Measurements from ENCODE around the gene SLC39A9. TPM values are rescaled to one million over a fixed set of nuclear protein-coding genes. Genes with fewer than 3 reads are reported as not detected.
"Not testable (repeated sequence)": the region's sequence is repeated elsewhere in the genome, so short reads cannot be mapped to it uniquely, and the experiment has no call there.

SLC39A9 gene
- polyA plus RNA-seq, 1 experiment, result 70.3 TPM

DNA sequence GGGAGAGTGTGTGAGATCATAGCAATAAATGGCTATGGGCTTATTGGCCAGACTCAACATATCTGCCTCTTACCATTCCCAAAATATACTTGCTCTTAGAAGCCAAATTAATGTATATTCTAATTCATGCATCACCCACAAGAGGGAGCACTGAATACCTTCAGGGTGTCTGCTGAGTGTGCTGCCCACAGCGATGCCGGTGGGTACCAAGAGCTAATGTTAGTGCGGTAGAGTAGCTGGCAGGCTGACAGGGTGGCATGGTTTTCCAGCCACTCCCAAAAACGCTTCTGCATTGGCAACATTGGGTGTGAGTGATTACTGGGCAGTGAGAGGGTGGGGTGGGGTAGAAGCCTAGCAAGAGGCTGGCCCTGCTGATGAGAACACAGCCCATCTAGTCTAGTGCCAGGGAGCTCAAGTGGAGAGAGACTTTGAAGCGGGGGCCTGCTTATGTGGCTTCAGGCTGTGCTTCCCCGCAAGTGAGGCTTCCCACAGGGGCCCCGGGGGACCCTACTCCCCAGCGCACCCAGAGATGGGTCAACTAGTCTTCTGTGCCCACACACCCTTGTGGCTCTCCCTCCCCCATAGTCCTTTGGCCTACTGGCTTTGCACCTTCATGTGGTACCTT lies 76.8 kb downstream of the SLC39A9 start:
- Histone ChIP-seq H3K4me3 (ENCODE audit: low read depth, low read length) (no peak overlapping the region), H3K36me3 (ENCODE audit: control insufficient read depth, insufficient read depth, low read length) (no peaks in the 10 kb centered on the region), H3K27me3 (ENCODE audit: control insufficient read depth, insufficient read depth, low read length) (no peaks in the 10 kb centered on the region; the same call in 1 of the 2 replicates)
- DNase-seq (ENCODE audit: low read depth), result no peak
- ChIA-PET POLR2A (no interaction called here), CTCF (interaction anchor here (0.9 to 1.7 kb wide), 5 partner anchors 8 to 19 kb away, joined by 3 to 5 read pairs (median 4); no protein-coding TSS in a partner anchor)
- TF ChIP-seq, protein P1, sequence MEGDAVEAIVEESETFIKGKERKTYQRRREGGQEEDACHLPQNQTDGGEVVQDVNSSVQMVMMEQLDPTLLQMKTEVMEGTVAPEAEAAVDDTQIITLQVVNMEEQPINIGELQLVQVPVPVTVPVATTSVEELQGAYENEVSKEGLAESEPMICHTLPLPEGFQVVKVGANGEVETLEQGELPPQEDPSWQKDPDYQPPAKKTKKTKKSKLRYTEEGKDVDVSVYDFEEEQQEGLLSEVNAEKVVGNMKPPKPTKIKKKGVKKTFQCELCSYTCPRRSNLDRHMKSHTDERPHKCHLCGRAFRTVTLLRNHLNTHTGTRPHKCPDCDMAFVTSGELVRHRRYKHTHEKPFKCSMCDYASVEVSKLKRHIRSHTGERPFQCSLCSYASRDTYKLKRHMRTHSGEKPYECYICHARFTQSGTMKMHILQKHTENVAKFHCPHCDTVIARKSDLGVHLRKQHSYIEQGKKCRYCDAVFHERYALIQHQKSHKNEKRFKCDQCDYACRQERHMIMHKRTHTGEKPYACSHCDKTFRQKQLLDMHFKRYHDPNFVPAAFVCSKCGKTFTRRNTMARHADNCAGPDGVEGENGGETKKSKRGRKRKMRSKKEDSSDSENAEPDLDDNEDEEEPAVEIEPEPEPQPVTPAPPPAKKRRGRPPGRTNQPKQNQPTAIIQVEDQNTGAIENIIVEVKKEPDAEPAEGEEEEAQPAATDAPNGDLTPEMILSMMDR (IDR thresholded peaks at IDR 0.05; ENCODE audit: insufficient read depth, low read depth, low read length), result peak; percentile 26; the same call in 1 of the 2 replicates

DNA sequence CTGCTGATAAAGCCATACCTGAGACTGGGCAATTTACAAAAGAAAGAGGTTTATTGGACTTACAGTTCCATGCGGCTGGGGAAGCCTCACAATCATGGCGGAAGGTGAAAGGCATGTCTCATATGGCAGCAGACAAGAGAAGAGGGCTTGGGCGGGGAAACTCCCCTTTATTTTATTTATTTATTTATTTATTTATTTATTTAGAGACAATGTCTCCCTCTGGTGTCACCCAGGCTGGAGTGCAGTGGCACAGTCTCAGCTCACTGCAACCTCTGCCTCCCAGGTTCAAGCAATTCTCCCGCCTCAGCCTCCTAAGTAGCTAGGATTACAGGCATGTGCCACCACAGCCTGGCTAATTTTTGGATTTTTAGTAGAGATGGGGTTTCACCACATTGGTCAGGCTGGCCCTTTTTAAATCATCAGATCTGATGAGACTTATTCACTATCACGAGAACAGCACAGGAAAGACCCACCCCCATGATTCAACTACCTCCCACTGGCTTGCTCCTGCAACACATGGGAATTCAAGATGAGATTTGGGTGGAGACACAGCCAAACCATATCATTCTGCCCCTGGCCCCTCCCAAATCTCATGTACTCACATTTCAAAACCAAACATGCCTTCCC lies 78.4 kb downstream of the SLC39A9 start:
- POLR2A ChIA-PET; H3K36me3 ChIP-seq (ENCODE audit: control insufficient read depth, insufficient read depth, low read length); H3K4me3 ChIP-seq (ENCODE audit: low read depth, low read length); H3K27me3 ChIP-seq (ENCODE audit: control insufficient read depth, insufficient read depth, low read length); DNase-seq (ENCODE audit: low read depth): not testable (repeated sequence)
- CTCF ChIA-PET, result interaction anchor here (1.5 kb wide), 2 partner anchors 17 to 234 kb away, joined by 4 to 5 read pairs; no protein-coding TSS in a partner anchor

DNA sequence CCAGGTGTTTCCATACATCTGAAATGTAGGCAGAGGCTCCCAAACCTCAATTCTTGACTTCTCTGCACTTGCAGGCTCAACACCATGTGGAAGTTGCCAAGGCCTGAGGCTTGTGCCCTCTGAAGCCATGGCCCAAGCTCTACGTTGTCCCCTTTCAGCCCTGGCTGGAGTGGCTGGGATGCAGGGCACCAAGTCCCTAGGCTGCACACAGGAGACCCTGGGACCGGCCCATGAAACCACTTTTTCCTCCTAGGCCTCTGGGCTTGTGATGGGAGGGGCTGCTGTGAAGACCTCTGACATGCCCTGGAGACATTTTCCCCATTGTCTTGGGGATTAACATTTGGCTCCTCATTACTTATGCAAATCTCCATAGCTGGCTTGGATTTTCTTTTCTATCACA lies 79.6 kb downstream of the SLC39A9 start:
- POLR2A ChIA-PET; DNase-seq (ENCODE audit: low read depth): not testable (repeated sequence)
- CTCF ChIA-PET, result interaction anchor here (1.5 kb wide), 1 partner anchor 235 kb away, joined by 4 read pairs; no protein-coding TSS in a partner anchor

DNA sequence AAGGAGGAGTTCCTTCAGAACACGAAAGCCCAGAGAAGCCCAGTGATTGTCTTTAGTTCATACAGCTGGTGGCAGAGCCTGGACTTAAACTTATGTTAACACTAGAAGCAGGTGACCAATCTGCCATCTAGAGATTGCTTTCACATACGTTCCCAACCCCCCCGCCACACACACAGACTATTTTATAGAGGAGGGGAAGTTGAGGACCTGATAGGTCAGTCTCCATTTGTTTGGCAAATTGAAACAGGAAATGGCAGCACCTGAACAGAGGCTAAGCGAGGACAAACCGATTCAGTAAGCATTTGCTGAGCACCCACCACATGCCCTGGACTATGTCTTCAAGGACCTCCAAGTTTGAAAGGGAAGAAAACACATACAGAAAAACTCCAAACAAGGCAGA lies 81.2 kb downstream of the SLC39A9 start:
- no peak for DNase-seq (ENCODE audit: low read depth)
- TF ChIP-seq, protein P1 (IDR thresholded peaks at IDR 0.05; ENCODE audit: insufficient read depth, low read depth, low read length), result no peak
- no peaks in the 10 kb centered on the region for H3K36me3 ChIP-seq (ENCODE audit: control insufficient read depth, insufficient read depth, low read length)
- ChIA-PET CTCF (interaction anchor here (1.0 to 1.2 kb wide), 2 partner anchors 19 to 21 kb away, joined by 3 to 5 read pairs; no protein-coding TSS in a partner anchor), POLR2A (no interaction called here)
- H3K4me3 ChIP-seq (ENCODE audit: low read depth, low read length), result no peak overlapping the region
- H3K27me3 ChIP-seq (ENCODE audit: control insufficient read depth, insufficient read depth, low read length), result peaks cover 19% of the 10 kb centered on the region

More for the DNA sequence above, 79.6 kb downstream of the SLC39A9 start:
- H3K36me3 ChIP-seq (ENCODE audit: control insufficient read depth, insufficient read depth, low read length); H3K27me3 ChIP-seq (ENCODE audit: control insufficient read depth, insufficient read depth, low read length); H3K4me3 ChIP-seq (ENCODE audit: low read depth, low read length): not testable (repeated sequence)

DNA sequence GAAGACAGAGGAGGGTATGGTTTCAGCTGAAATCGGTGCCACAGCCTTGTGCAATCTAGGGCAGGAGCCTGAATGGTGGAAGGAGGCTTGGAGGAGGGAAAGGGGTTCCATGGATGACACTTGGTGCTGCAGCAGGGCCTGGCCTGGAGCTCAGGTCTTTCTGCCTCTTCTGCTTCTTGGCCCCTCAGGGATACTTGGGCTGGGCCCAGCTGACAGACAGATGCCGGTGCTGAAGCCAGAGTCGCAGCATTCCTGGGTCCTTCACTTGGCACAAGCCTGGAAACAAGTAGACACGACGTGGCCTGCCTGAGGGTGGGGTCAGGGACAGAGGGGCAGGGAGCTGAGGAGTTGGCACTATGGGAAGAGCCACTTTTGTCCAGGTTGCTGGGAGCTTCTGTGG lies 81.6 kb downstream of the SLC39A9 start:
- TF ChIP-seq, protein P1 (IDR thresholded peaks at IDR 0.05; ENCODE audit: insufficient read depth, low read depth, low read length), result no peak
- ChIA-PET CTCF (interaction anchor here (1.0 to 1.2 kb wide), 2 partner anchors 20 to 21 kb away, joined by 3 to 5 read pairs; no protein-coding TSS in a partner anchor), POLR2A (no interaction called here)
- peaks cover 23% of the 10 kb centered on the region for H3K27me3 ChIP-seq (ENCODE audit: control insufficient read depth, insufficient read depth, low read length)
- no peak overlapping the region for H3K4me3 ChIP-seq (ENCODE audit: low read depth, low read length)
- DNase-seq (ENCODE audit: low read depth), result no peak
- H3K36me3 ChIP-seq (ENCODE audit: control insufficient read depth, insufficient read depth, low read length), result no peaks in the 10 kb centered on the region

DNA sequence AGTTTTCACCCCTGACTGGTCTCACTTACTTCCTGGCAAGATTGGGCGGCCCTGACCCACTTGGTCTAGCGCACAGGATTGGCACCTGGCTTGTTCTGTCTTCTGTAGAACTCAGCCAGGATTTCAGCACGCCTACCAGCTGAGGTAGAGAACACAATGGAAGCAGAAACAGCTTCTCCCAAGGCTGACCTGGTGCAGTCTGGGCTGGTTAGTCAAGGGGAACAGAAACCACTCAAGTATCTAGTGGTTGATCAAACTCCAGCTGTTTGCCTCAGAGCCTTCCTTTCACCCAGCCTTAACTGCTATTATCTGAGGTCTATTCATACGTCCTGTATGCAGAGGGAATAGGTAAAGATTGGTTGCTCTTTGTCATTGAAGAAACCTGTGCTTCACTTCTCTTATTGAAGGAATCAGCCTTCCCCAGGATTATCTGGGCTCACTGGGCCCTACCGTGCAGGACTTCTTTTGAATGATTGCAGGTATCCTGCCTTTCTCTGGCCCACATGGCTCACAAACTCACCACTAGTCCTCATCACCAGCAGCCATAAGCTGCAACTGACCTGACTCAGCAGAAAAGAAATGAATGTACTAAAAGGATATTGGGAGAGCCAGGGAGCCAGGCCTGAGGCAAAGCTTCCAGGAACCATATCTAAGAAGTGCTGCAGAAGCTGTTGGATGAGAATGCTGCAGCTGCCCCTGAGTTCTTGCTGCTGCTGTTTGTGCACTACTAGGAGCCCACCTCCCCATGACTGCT lies 83.5 kb downstream of the SLC39A9 start:
- CTCF ChIA-PET, result interaction anchor here (0.7 to 2.0 kb wide), 2 partner anchors 22 to 239 kb away, joined by 4 read pairs; no protein-coding TSS in a partner anchor
- peaks cover 36% of the 10 kb centered on the region for H3K27me3 ChIP-seq (ENCODE audit: control insufficient read depth, insufficient read depth, low read length)
- TF ChIP-seq, protein P1 (IDR thresholded peaks at IDR 0.05; ENCODE audit: insufficient read depth, low read depth, low read length), result no peak

More for the DNA sequence above, 83.5 kb downstream of the SLC39A9 start:
- POLR2A ChIA-PET, result no interaction called here
- Histone ChIP-seq H3K4me3 (ENCODE audit: low read depth, low read length) (no peak overlapping the region), H3K36me3 (ENCODE audit: control insufficient read depth, insufficient read depth, low read length) (no peaks in the 10 kb centered on the region)
- DNase-seq (ENCODE audit: low read depth), result no peak

All from BJ (cell line).